Measurements from ENCODE around the gene HOXD8. TPM values are rescaled to one million over a fixed set of nuclear protein-coding genes. Genes with fewer than 3 reads are reported as not detected.

Gene HOXD8
- total and polyA plus RNA-seq, 9 of the 15 experiments (the other 6 are each of a cell fraction or from before 2014, with no cell fraction given) = 0.04 to 0.15 TPM; not detected in 7

GRCh38 chr2:176140513-176141317 lies 11.2 kb downstream of the HOXD8 start (continued):
- 0 out of 2 replicates have a peak, but pooled peaks have one; percentile 36 for TF ChIP-seq ZBTB33 (CRISPR knock-in tag; IDR thresholded peaks at IDR 0.05)
- peak; percentile 89; the same call in 1 of the 2 replicates for TF ChIP-seq CC2D1A (IDR thresholded peaks at IDR 0.05)
- no peak for TF ChIP-seq RBM22 (IDR thresholded peaks at IDR 0.05; ENCODE audit: low read depth, low read length, poor library complexity, severe bottlenecking)
- TF ChIP-seq SP1 (CRISPR knock-in tag; IDR thresholded peaks at IDR 0.05) = no peak
- TF ChIP-seq MAX (CRISPR knock-in tag; IDR thresholded peaks at IDR 0.05) = peak; percentile 41; the same call in 1 of the 2 replicates
- TF ChIP-seq ZSCAN29 (IDR thresholded peaks at IDR 0.05) = 0 out of 2 replicates have a peak, but pooled peaks have one; percentile 42
- TF ChIP-seq NR0B1 (IDR thresholded peaks at IDR 0.05; ENCODE audit: partially characterized antibody) = no peak
- TF ChIP-seq CXXC5 (CRISPR knock-in tag; IDR thresholded peaks at IDR 0.05) = peak; percentile 69
- peak; percentile 95 for TF ChIP-seq SMC3 (conservative IDR thresholded peaks at IDR 0.05; ENCODE audit: insufficient read depth, low read depth, low read length)
- 0 out of 2 replicates have a peak, but pooled peaks have one; percentile 34 for TF ChIP-seq CEBPG (CRISPR knock-in tag; IDR thresholded peaks at IDR 0.05)
- no peak for TF ChIP-seq CEBPG (tag; conservative IDR thresholded peaks at IDR 0.05 in 1 of 2, IDR thresholded peaks at IDR 0.05 in 1 of 2)
- peak in 1 of 3 experiments; percentile 26 for TF ChIP-seq YY1 (IDR thresholded peaks at IDR 0.05; ENCODE audit: borderline replicate concordance in 1 of 3, control insufficient read depth in 1 of 3, extremely low read depth in 1 of 3, insufficient read depth in 3 of 3, insufficient read length in 1 of 3, insufficient replicate concordance in 2 of 3, low read depth in 1 of 3, low read length in 2 of 3)
- no peak for TF ChIP-seq ZNF507 (tag; conservative IDR thresholded peaks at IDR 0.05)
- TF ChIP-seq HLTF (IDR thresholded peaks at IDR 0.05) = peak; percentile 74
- TF ChIP-seq ATF7 (IDR thresholded peaks at IDR 0.05) = peak; percentile 62; the same call in 1 of the 2 replicates
- no peak for TF ChIP-seq SOX6 (IDR thresholded peaks at IDR 0.05)
- TF ChIP-seq RB1 (IDR thresholded peaks at IDR 0.05; ENCODE audit: low read depth) = peak; percentile 97

Measured in K562 (cell line).